Hippocampal formation (tissue), 2 donors: ENCODE results near the gene ATP11A.
A peak's percentile ranks its signal among the peaks of the same experiment; 100 is the strongest.

Source experiments
- DNase-seq, 2 donors: peaks; one replicate each; lab custom pipeline; 2025; lab: John Stamatoyannopoulos, UW

ATP11A gene

GRCh38 chr13:112759827-112760226, 70.0 kb downstream of the ATP11A start:
- no peak for DNase-seq

GRCh38 chr13:112760435-112760834, 70.6 kb downstream of the ATP11A start:
- DNase-seq: no peak

- DNase-seq: no peak
Measured at GRCh38 chr13:112760931-112761330, 71.1 kb downstream of the ATP11A start.

GRCh38 chr13:112761701-112762689, 72.2 kb downstream of the ATP11A start:
- DNase-seq: no peak

GRCh38 chr13:112762690-112763080, 72.8 kb downstream of the ATP11A start:
- DNase-seq: no peak

- no peak for DNase-seq
Measured at GRCh38 chr13:112764028-112764427, 74.2 kb downstream of the ATP11A start.

GRCh38 chr13:112764864-112765561, 75.2 kb downstream of the ATP11A start:
- no peak for DNase-seq

- DNase-seq: no peak
Measured at GRCh38 chr13:112765731-112766130, 75.9 kb downstream of the ATP11A start.

- no peak for DNase-seq
Measured at GRCh38 chr13:112766336-112766735, 76.5 kb downstream of the ATP11A start.

GRCh38 chr13:112767506-112768471, 78.0 kb downstream of the ATP11A start:
- peak in 1 of 2 donors; percentile 26 for DNase-seq

GRCh38 chr13:112768795-112769481, 79.1 kb downstream of the ATP11A start:
- peak in 1 of 2 donors; percentile 58 for DNase-seq

- no peak for DNase-seq
Measured at GRCh38 chr13:112769615-112770014, 79.8 kb downstream of the ATP11A start.

- no peak for DNase-seq
Measured at GRCh38 chr13:112770504-112770903, 80.7 kb downstream of the ATP11A start.

GRCh38 chr13:112771139-112771876, 81.5 kb downstream of the ATP11A start:
- DNase-seq: no peak

GRCh38 chr13:112771877-112772538, 82.2 kb downstream of the ATP11A start:
- no peak for DNase-seq

GRCh38 chr13:112772539-112772909, 82.7 kb downstream of the ATP11A start:
- no peak for DNase-seq

GRCh38 chr13:112772929-112773328, 83.1 kb downstream of the ATP11A start:
- DNase-seq: no peak

- DNase-seq: no peak
Measured at GRCh38 chr13:112773601-112774447, 84.0 kb downstream of the ATP11A start.

GRCh38 chr13:112774448-112774792, 84.6 kb downstream of the ATP11A start:
- DNase-seq: no peak
